Measurements from ENCODE around the gene EPHA6.

DNA sequence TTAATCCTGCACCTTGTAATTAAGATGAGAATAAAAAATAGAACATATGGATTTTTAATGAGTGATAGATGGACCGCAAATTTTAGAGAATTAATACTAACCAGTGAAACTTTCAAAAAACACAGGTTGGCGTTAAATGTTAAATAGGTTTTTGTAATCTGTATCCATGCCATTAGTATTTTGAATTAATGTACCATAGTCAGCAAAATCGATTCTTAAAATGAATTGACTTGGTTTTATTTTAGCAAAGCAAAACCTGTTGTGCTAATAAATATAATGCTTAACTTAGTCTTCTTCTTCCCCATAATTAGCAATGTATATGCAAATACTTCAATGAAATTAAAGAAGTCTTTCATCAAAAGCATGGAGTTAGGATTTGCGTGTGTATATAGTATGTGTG, 63.1 kb downstream of the EPHA6 start:
- TF ChIP-seq, protein P1, sequence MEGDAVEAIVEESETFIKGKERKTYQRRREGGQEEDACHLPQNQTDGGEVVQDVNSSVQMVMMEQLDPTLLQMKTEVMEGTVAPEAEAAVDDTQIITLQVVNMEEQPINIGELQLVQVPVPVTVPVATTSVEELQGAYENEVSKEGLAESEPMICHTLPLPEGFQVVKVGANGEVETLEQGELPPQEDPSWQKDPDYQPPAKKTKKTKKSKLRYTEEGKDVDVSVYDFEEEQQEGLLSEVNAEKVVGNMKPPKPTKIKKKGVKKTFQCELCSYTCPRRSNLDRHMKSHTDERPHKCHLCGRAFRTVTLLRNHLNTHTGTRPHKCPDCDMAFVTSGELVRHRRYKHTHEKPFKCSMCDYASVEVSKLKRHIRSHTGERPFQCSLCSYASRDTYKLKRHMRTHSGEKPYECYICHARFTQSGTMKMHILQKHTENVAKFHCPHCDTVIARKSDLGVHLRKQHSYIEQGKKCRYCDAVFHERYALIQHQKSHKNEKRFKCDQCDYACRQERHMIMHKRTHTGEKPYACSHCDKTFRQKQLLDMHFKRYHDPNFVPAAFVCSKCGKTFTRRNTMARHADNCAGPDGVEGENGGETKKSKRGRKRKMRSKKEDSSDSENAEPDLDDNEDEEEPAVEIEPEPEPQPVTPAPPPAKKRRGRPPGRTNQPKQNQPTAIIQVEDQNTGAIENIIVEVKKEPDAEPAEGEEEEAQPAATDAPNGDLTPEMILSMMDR (conservative IDR thresholded peaks at IDR 0.05), result no peak
- no peak for TF ChIP-seq EZH2 (IDR thresholded peaks at IDR 0.05; ENCODE audit: low read depth)
